KMS-11 (cell line): ENCODE measurements around the gene BCAS1.

Experiments
- H2AFZ ChIP-seq: fragments of 200-600 bp; sonication (generic); 2 replicates; pipeline ENCODE4 v1.6.1; 2016; ENCODE audit warnings: antibody characterized with exemption, mixed run types, low read depth
- H3K27ac ChIP-seq: fragments of 200-600 bp; sonication (generic); 2 replicates; pipeline ENCODE4 v1.6.1; 2016; ENCODE audit warnings: mild to moderate bottlenecking, mixed run types
- H3K27me3 ChIP-seq: fragments of 200-600 bp; sonication (generic); 2 replicates; pipeline ENCODE4 v1.6.1; 2017; ENCODE audit warnings: mild to moderate bottlenecking, low read depth, mixed run types, moderate library complexity; ENCODE audit not compliant: insufficient read depth
- H3K36me3 ChIP-seq: fragments of 200-600 bp; sonication (generic); 2 replicates; pipeline ENCODE4 v1.6.1; 2017; ENCODE audit warnings: mild to moderate bottlenecking, mixed run types; ENCODE audit not compliant: insufficient read depth
- H3K4me1 ChIP-seq: fragments of 200-600 bp; sonication (generic); 2 replicates; pipeline ENCODE4 v1.6.1; 2016; ENCODE audit warnings: mild to moderate bottlenecking, low read depth, mixed run types; ENCODE audit not compliant: poor library complexity, severe bottlenecking
- H3K4me2 ChIP-seq: fragments of 200-600 bp; sonication (generic); 2 replicates; pipeline ENCODE4 v1.7.0; 2016; ENCODE audit warnings: mild to moderate bottlenecking, mixed run types
- H3K4me3 ChIP-seq: fragments of 200-600 bp; sonication (generic); IDR thresholded peaks from 2 replicates; pipeline ENCODE4 v1.6.1; 2017; ENCODE audit warnings: low read depth, low read length, mixed read lengths; ENCODE audit not compliant: insufficient read depth
- H3K79me2 ChIP-seq: fragments of 200-600 bp; sonication (generic); 2 replicates; pipeline ENCODE4 v1.6.1; 2016; ENCODE audit warnings: low read depth, mixed run types; ENCODE audit not compliant: insufficient read depth
- H3K9ac ChIP-seq: fragments of 200-600 bp; sonication (generic); 2 replicates; pipeline ENCODE4 v1.6.1; 2016; ENCODE audit warnings: mild to moderate bottlenecking, mixed run types
- H4K20me1 ChIP-seq: fragments of 200-600 bp; sonication (generic); 2 replicates; pipeline ENCODE4 v1.6.1; 2016; ENCODE audit warnings: mild to moderate bottlenecking, mixed run types; ENCODE audit not compliant: insufficient read depth
- CTCF ChIP-seq: fragments of 200-600 bp; sonication (generic); conservative IDR thresholded peaks from 2 replicates; pipeline ENCODE4 v1.6.1; 2017; ENCODE audit warnings: low read depth, mild to moderate bottlenecking, antibody characterized with exemption, low read length, moderate library complexity, mixed read lengths

BCAS1 gene

GRCh38 chr20:53961527-53961926, 108.9 kb downstream of the BCAS1 start:
- Histone ChIP-seq H3K4me1 (peaks cover 6% of the 10 kb centered on the region), H4K20me1 (no peaks in the 10 kb centered on the region), H3K79me2 (no peaks in the 10 kb centered on the region), H3K27me3 (no peaks in the 10 kb centered on the region), H3K4me3 (no peak overlapping the region), H3K36me3 (no peaks in the 10 kb centered on the region), H2AFZ (no peak overlapping the region), H3K27ac (no peak overlapping the region), H3K9ac (no peak overlapping the region), H3K4me2 (no peak overlapping the region)
- TF ChIP-seq CTCF: no peak

- TF ChIP-seq CTCF: no peak
- no peak overlapping the region for H3K4me2 ChIP-seq
- no peaks in the 10 kb centered on the region for H3K79me2 ChIP-seq
- H3K4me1 ChIP-seq: no peaks in the 10 kb centered on the region
- no peaks in the 10 kb centered on the region for H3K27me3 ChIP-seq
- H3K36me3 ChIP-seq: no peaks in the 10 kb centered on the region
- no peak overlapping the region for H2AFZ ChIP-seq
- no peaks in the 10 kb centered on the region for H4K20me1 ChIP-seq
- no peak overlapping the region for H3K9ac ChIP-seq
- H3K27ac ChIP-seq: no peak overlapping the region
- no peak overlapping the region for H3K4me3 ChIP-seq
These were observed 109.7 kb downstream of the BCAS1 start for GRCh38 chr20:53960579-53961272.

DNA sequence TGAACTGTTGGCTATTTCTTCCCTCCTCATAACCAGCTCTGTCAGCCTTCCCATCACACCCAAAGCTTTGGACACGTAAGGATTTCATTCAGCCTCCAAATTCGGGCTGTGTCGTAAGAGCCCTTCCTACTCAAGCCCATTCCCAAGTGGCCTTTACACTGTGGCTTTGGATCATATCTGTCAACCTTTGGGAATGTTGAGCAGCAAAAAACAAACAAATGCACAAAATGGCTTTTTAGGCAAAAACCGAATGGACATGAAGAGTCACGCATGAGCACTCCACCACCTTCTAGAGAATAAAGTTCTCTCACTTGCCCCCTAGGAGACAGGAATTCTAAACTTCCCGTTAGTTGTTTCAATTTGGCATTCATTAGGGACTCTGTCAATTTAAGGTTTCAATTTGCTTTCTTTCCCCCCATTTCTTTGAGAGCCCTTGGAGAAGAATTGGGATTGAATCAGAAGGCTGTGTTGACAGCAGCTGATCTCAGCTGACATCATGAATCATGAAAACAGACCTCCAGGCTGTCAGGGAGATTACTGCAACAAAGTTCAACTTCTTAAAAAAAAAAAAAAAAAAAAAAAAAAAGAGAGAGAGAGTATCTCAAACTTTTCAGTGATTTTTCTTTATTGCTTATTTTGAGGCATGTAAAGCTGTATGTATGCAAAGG, 110.3 kb downstream of the BCAS1 start:
- Histone ChIP-seq H3K4me2 (no peak overlapping the region), H3K9ac (no peak overlapping the region), H3K4me1 (no peaks in the 10 kb centered on the region), H3K27me3 (no peaks in the 10 kb centered on the region), H3K27ac (no peak overlapping the region), H3K36me3 (no peaks in the 10 kb centered on the region), H3K4me3 (no peak overlapping the region), H2AFZ (no peak overlapping the region), H3K79me2 (no peaks in the 10 kb centered on the region), H4K20me1 (no peaks in the 10 kb centered on the region)
- no peak for TF ChIP-seq CTCF

DNA sequence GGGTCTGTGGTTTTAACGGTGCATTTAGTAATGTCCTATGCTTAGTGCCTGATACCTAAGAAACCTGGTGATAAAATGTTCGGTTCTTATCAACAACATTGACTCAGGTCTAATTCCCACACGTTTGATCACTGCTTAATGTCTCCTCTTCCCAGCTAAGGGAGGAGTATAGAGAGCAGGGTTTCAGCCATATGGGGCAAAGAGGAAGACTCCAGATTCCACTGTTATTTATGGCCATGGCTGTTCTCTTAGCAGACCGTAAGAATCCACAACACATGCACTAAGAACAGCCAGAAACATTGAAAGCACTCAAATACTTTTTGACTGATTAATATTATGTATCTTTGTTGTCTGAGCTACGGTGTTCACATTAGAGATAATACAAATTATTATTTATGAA, 112.1 kb downstream of the BCAS1 start:
- Histone ChIP-seq H3K79me2 (no peaks in the 10 kb centered on the region), H3K27ac (no peak overlapping the region), H3K36me3 (no peaks in the 10 kb centered on the region), H4K20me1 (no peaks in the 10 kb centered on the region), H3K9ac (no peak overlapping the region), H2AFZ (no peak overlapping the region), H3K27me3 (no peaks in the 10 kb centered on the region), H3K4me2 (no peak overlapping the region), H3K4me1 (no peaks in the 10 kb centered on the region), H3K4me3 (no peak overlapping the region)
- TF ChIP-seq CTCF: no peak
